ENCODE data around the gene SLC17A4. TPM values are rescaled to one million over a fixed set of nuclear protein-coding genes. Genes with fewer than 3 reads are reported as not detected.

Gene SLC17A4
- total RNA-seq, 2 donors from 2014 or later, result 4.0 to 10.6 TPM

- peak; percentile 63 for ATAC-seq
- no peaks in the 10 kb centered on the region for H3K36me3 ChIP-seq (replicated peaks in 1 of 2; ENCODE audit: insufficient read depth in 1 of 2, low read depth in 2 of 2)
- H3K27me3 ChIP-seq, result no peaks in the 10 kb centered on the region
- H3K4me1 ChIP-seq, result no peaks in the 10 kb centered on the region
- TF ChIP-seq, protein P1, sequence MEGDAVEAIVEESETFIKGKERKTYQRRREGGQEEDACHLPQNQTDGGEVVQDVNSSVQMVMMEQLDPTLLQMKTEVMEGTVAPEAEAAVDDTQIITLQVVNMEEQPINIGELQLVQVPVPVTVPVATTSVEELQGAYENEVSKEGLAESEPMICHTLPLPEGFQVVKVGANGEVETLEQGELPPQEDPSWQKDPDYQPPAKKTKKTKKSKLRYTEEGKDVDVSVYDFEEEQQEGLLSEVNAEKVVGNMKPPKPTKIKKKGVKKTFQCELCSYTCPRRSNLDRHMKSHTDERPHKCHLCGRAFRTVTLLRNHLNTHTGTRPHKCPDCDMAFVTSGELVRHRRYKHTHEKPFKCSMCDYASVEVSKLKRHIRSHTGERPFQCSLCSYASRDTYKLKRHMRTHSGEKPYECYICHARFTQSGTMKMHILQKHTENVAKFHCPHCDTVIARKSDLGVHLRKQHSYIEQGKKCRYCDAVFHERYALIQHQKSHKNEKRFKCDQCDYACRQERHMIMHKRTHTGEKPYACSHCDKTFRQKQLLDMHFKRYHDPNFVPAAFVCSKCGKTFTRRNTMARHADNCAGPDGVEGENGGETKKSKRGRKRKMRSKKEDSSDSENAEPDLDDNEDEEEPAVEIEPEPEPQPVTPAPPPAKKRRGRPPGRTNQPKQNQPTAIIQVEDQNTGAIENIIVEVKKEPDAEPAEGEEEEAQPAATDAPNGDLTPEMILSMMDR (IDR thresholded peaks at IDR 0.05), result no peak
- no peak for TF ChIP-seq POLR2A (IDR thresholded peaks at IDR 0.05)
- no peak for DNase-seq
- intact Hi-C loops (cut with DNase I), result no loop called here
- peak overlapping the region in 3 of 4 donors; percentile 49 to 76 (median 62) for H3K27ac ChIP-seq
- WGBS, 2 donors, result 49 to 54% methylated on average over 9 of the region's 9 CpGs
- H3K4me3 ChIP-seq, result no peak overlapping the region
- H3K9me3 ChIP-seq, result no peaks in the 10 kb centered on the region
These were observed 2.1 kb downstream of the SLC17A4 start for GRCh38 chr6:25756382-25757363.

- Histone ChIP-seq H3K36me3 (replicated peaks in 1 of 2; ENCODE audit: insufficient read depth in 1 of 2, low read depth in 2 of 2) (no peaks in the 10 kb centered on the region), H3K4me3 (no peak overlapping the region), H3K4me1 (no peaks in the 10 kb centered on the region), H3K9me3 (no peaks in the 10 kb centered on the region), H3K27me3 (no peaks in the 10 kb centered on the region), H3K27ac (peak overlapping the region in 2 of 4 donors; percentile 48 to 76)
- intact Hi-C loops (cut with DNase I), result no loop called here
- no peak for TF ChIP-seq POLR2A (IDR thresholded peaks at IDR 0.05)
- TF ChIP-seq, protein P1 (IDR thresholded peaks at IDR 0.05), result no peak
- ATAC-seq, result no peak
- no peak for DNase-seq
- WGBS, 2 donors, result 63 to 75% methylated on average over 6 of the region's 6 CpGs
These were observed 3.5 kb downstream of the SLC17A4 start for GRCh38 chr6:25757936-25758642.

DNA sequence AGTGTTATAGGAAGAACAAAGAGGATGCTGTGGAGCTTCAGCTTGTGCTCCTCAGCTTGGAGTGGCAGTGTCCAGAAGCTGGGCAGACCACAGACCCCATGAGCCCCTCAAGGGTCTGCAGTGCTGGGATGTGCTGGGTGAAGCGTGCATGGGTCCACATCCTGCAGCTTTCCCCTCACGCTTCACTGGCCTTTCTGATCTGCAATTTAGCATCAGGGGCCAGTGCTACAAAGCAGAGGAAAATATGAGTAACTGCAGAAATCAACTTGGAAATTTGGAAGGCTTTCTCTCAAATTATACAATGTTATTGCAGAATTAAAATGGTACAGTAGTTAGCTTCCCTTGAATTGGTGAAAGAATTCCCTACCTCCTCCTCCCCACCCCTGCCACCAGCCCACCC lies 10.1 kb downstream of the SLC17A4 start:
- intact Hi-C loops (cut with DNase I), result no loop called here
- Histone ChIP-seq H3K27ac (no peak overlapping the region), H3K4me1 (no peaks in the 10 kb centered on the region), H3K4me3 (no peak overlapping the region), H3K36me3 (replicated peaks in 1 of 2; ENCODE audit: insufficient read depth in 1 of 2, low read depth in 2 of 2) (no peaks in the 10 kb centered on the region), H3K9me3 (no peaks in the 10 kb centered on the region), H3K27me3 (no peaks in the 10 kb centered on the region)
- no peak for DNase-seq
- 97 to 100% methylated on average over 2 of the region's 2 CpGs for WGBS, 2 donors
- ATAC-seq, result no peak
- no peak for TF ChIP-seq POLR2A (IDR thresholded peaks at IDR 0.05)
- TF ChIP-seq, protein P1 (IDR thresholded peaks at IDR 0.05), result no peak

- TF ChIP-seq, protein P1 (IDR thresholded peaks at IDR 0.05), result no peak
- no peak for TF ChIP-seq POLR2A (IDR thresholded peaks at IDR 0.05)
- Histone ChIP-seq H3K36me3 (replicated peaks in 1 of 2; ENCODE audit: insufficient read depth in 1 of 2, low read depth in 2 of 2) (no peaks in the 10 kb centered on the region), H3K4me1 (peaks cover 4% of the 10 kb centered on the region), H3K9me3 (no peaks in the 10 kb centered on the region), H3K27ac (no peak overlapping the region), H3K27me3 (no peaks in the 10 kb centered on the region), H3K4me3 (no peak overlapping the region)
- ATAC-seq, result no peak
- no peak for DNase-seq
- intact Hi-C loops (cut with DNase I), result no loop called here
- 71 to 78% methylated on average over 1 of the region's 1 CpG for WGBS, 2 donors
These were observed 14.0 kb downstream of the SLC17A4 start for GRCh38 chr6:25768566-25768965.
